NB4 (cell line): ENCODE measurements around the gene NDC1.
A peak's percentile ranks its signal among the peaks of the same experiment; 100 is the strongest.
"Not testable (repeated sequence)": the region's sequence is repeated elsewhere in the genome, so short reads cannot be mapped to it uniquely, and the experiment has no call there.

Source experiments
- DNase-seq: peaks from one replicate; pipeline ENCODE4 v3.0.0; 2010; ENCODE audit warnings: low read depth
- H3K4me3 ChIP-seq: one replicate; pipeline ENCODE4 v1.5.1; 2011; ENCODE audit warnings: mild to moderate bottlenecking, low read depth, low read length, moderate library complexity
- CTCF ChIP-seq: IDR thresholded peaks from one replicate; pipeline ENCODE4 v1.5.1; 2012; ENCODE audit warnings: low read depth, low read length
- MYC ChIP-seq: IDR thresholded peaks from 2 replicates; pipeline ENCODE4 v1.6.1; 2011; ENCODE audit warnings: low read depth, low read length
- POLR2A ChIP-seq: IDR thresholded peaks from 2 replicates; pipeline ENCODE4 v1.6.1; 2011; ENCODE audit warnings: mild to moderate bottlenecking; ENCODE audit not compliant: insufficient read length; ENCODE audit errors: extremely low read depth
- TF ChIP-seq, protein P1 (sequence below): IDR thresholded peaks from 2 replicates; pipeline ENCODE4 v1.6.1; 2011; ENCODE audit warnings: low read depth, low read length

Gene NDC1

DNA sequence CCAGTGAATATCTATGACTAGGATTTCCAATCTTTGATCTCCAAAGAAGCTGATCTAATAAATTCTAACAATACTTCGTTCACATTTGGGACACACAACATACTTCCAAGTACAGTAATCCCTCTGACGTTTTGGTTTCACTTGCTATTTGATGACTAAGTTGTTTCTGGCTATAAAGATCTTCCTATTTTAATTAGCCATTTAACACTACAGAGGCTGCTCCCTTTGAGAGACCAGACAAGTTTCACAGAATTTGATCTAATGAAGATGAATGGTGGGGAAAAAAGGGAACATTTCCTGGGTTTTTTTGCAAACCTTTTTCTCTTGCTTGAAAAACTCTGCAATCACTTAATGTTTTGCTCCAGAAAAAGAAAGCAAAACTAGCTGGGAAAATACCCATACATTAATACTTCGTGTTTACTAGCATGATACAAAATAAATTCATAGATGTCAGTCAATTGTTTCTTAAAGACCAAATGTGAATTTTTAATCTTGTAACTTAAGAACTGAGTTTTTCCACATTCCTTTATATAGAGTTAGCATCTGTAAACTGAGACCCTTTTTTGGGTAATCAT, 71.2 kb downstream of the NDC1 start:
- no peak for DNase-seq
- no peak for TF ChIP-seq MYC
- TF ChIP-seq, protein P1, sequence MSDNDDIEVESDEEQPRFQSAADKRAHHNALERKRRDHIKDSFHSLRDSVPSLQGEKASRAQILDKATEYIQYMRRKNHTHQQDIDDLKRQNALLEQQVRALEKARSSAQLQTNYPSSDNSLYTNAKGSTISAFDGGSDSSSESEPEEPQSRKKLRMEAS = no peak
- no peak for TF ChIP-seq CTCF
- no peak for TF ChIP-seq POLR2A
- no peak overlapping the region for H3K4me3 ChIP-seq

DNA sequence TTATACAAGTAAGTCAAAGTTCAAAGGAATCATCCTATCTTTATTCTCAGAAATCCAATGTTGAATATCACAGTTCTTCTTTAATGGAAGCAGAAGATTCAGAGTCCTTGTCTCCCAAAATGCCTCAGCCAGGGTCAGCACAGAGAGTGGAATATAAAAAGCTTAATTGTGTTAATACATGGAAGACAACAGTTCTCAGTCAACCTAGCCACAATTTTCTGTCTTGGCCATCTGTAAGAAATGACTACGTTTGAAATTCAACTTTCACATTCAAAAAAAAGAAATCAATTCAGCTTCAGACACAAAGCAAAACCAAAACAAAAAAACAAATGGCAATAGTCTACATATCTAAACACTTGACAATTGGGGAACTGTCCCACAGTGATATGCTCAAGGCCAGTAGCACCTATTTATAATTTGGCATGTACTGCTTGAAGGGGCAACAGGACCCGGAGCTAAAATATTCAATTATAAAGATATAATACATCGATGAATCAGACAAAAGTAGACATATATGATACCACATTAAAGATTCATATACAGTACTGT, 71.8 kb downstream of the NDC1 start:
- TF ChIP-seq POLR2A (no peak), MYC (no peak), CTCF (no peak)
- TF ChIP-seq, protein P1 = no peak
- H3K4me3 ChIP-seq = no peak overlapping the region
- no peak for DNase-seq

GRCh38 chr1:53765657-53766056, 72.4 kb downstream of the NDC1 start:
- TF ChIP-seq CTCF (no peak), MYC (no peak), POLR2A (no peak)
- TF ChIP-seq, protein P1 = no peak
- DNase-seq = peak; percentile 40
- H3K4me3 ChIP-seq = no peak overlapping the region

DNA sequence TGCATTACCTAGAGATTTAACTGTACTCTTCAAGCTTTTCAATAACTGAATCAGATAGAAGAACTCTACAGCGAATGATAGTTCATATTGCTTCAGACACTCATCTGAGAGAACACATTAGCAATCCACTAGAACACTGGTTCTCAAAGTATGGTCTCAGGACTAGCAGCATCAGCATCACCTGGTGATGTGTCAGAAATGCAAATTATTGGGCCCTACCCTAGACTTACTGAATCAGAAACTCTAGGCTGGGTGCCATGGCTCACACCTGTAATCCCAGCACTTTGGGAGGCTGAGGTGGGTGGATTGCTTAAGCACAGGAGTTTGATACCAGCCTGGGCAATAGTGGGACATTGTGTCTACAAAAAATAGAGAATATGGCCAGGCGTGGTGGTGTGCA, 74.2 kb downstream of the NDC1 start:
- TF ChIP-seq MYC (no peak), CTCF (no peak), POLR2A (no peak)
- TF ChIP-seq, protein P1 = no peak
- H3K4me3 ChIP-seq = no peak overlapping the region
- DNase-seq = no peak

GRCh38 chr1:53763461-53763860, 74.6 kb downstream of the NDC1 start:
- no peak overlapping the region for H3K4me3 ChIP-seq
- no peak for DNase-seq
- no peak for TF ChIP-seq POLR2A
- TF ChIP-seq, protein P1 = no peak
- TF ChIP-seq MYC = no peak
- TF ChIP-seq CTCF = no peak

DNA sequence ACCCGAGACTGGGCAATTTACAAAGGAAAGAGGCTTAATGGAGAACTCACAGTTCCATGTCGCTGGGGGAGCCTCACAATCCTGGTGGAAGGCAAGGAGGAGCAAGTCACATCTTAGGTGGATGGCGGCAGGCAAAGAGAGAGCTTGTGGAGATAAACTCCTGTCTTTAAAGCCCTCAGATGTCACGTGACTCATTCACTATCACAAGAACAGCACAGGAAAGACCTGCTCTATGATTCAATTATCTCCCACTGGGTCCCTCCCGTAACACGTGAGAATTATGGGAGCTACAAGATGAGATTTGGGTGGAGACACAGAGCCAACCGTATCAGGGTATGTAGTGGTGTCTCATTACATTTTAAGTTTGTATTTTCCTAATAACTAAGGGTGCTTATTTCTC, 77.6 kb downstream of the NDC1 start:
- H3K4me3 ChIP-seq, DNase-seq: not testable (repeated sequence)
